ENCODE results near the gene LDAH. TPM values are rescaled to one million over a fixed set of nuclear protein-coding genes. Genes with fewer than 3 reads are reported as not detected.
A peak's percentile ranks its signal among the peaks of the same experiment; 100 is the strongest.

Gene LDAH
- total RNA-seq, 1 experiment from 2014 or later = 15.2 TPM

DNA sequence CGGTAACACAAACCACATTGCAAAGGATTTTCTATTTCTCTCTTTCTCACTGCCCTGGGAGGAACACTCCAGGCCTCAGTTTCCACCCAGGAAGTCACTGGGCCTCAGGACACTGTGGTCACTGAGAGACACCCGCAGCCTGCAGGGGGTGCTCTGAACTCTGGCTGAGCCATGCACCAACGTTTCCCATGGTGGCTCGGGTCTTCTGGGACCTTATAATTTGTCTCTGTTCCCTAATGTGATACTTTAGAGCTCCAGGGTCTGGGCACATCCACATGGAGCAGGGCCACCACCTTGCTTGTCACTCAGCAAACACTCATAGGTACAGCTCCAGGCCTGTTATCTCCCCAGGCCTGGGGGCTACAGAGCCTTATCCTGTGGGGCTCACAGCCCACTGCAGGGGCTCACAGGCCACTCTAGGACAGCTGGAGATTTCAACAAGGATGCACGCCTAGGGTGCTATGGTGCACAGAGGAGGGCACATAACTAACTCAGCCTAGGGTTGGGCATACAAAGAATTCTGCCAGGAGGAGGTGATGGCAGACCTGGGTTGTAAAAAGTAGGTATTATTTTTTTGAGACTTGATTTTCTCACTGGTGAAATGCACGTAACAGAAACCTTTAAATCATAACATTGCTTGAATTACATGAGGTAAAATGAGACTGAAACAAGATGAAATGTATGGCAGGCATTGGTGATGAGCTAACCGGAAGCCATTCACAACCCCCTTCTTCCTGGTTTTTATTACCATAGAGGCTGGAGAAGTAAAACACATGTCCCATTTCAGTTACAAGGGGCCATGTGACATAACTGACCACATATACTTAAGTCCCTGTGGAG is 169.0 kb downstream of the LDAH start:
- no peak overlapping the region for H3K23ac ChIP-seq (ENCODE audit: insufficient read length, low read depth, low read length)
- no peak overlapping the region for H4K8ac ChIP-seq (replicated peaks; ENCODE audit: insufficient read length, low read depth, low read length)
- H3K9ac ChIP-seq (ENCODE audit: extremely low read depth, insufficient read length, low read length) = no peak overlapping the region
- no peak overlapping the region for H4K5ac ChIP-seq (ENCODE audit: insufficient read length, low read depth, low read length)
- H3K27me3 Mint-ChIP-seq (ENCODE audit: low read depth) = peaks cover 46% of the 10 kb centered on the region
- no peak overlapping the region for H3K4me3 Mint-ChIP-seq
- no peaks in the 10 kb centered on the region for H3K9me3 ChIP-seq (ENCODE audit: control insufficient read depth, low read depth, low read length)
- H3K27me3 ChIP-seq (ENCODE audit: insufficient read depth, low read length) = no peaks in the 10 kb centered on the region
- H2AK5ac ChIP-seq (ENCODE audit: insufficient read length, low read length) = no peak overlapping the region
- no peaks in the 10 kb centered on the region for H4K20me1 ChIP-seq (ENCODE audit: control insufficient read depth, insufficient read depth, insufficient read length)
- H3K27ac Mint-ChIP-seq = no peak overlapping the region
- H3K4me1 ChIP-seq (ENCODE audit: insufficient read depth, low read length) = no peaks in the 10 kb centered on the region; the same call in 1 of the 2 replicates
- H3K79me2 ChIP-seq (ENCODE audit: insufficient read depth, low read length) = no peaks in the 10 kb centered on the region
- no peak overlapping the region for H3K56ac ChIP-seq (ENCODE audit: insufficient read length, low read depth, low read length)
- H2BK12ac ChIP-seq (ENCODE audit: insufficient read length, low read depth, low read length) = no peak overlapping the region
- no peak overlapping the region for H3K14ac ChIP-seq (ENCODE audit: insufficient read depth, low read length)
- H3K23me2 ChIP-seq (ENCODE audit: insufficient read length, low read depth, low read length, poor library complexity, severe bottlenecking) = peaks cover 5% of the 10 kb centered on the region
- no peak for DNase-seq
- H2BK120ac ChIP-seq (ENCODE audit: low read depth, low read length, poor library complexity, severe bottlenecking) = no peak overlapping the region
- H3K79me1 ChIP-seq (ENCODE audit: insufficient read depth, low read depth, low read length, poor library complexity, severe bottlenecking) = no peaks in the 10 kb centered on the region
- no peaks in the 10 kb centered on the region; a peak in 1 of 7 replicates for H3K36me3 Mint-ChIP-seq (ENCODE audit: insufficient read depth in 1 of 3, low read depth in 3 of 3)
- no peak overlapping the region for H3K4ac ChIP-seq (ENCODE audit: low read depth, low read length)
- no peak overlapping the region for H2BK20ac ChIP-seq (ENCODE audit: low read depth, low read length, poor library complexity, severe bottlenecking)
- TF ChIP-seq, protein P1, sequence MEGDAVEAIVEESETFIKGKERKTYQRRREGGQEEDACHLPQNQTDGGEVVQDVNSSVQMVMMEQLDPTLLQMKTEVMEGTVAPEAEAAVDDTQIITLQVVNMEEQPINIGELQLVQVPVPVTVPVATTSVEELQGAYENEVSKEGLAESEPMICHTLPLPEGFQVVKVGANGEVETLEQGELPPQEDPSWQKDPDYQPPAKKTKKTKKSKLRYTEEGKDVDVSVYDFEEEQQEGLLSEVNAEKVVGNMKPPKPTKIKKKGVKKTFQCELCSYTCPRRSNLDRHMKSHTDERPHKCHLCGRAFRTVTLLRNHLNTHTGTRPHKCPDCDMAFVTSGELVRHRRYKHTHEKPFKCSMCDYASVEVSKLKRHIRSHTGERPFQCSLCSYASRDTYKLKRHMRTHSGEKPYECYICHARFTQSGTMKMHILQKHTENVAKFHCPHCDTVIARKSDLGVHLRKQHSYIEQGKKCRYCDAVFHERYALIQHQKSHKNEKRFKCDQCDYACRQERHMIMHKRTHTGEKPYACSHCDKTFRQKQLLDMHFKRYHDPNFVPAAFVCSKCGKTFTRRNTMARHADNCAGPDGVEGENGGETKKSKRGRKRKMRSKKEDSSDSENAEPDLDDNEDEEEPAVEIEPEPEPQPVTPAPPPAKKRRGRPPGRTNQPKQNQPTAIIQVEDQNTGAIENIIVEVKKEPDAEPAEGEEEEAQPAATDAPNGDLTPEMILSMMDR (conservative IDR thresholded peaks at IDR 0.05) = peak; percentile 28; the same call in 1 of the 3 replicates
- no peak overlapping the region for H2BK15ac ChIP-seq (ENCODE audit: low read depth, low read length)
- no peak overlapping the region for H3K4me2 ChIP-seq (ENCODE audit: insufficient read depth, insufficient read length, low read length)
- H3T11ph ChIP-seq (ENCODE audit: low read length) = no peak overlapping the region
- no peak overlapping the region for H3K18ac ChIP-seq (ENCODE audit: insufficient read length, low read depth, low read length)
- no peaks in the 10 kb centered on the region for H3K9me3 Mint-ChIP-seq
- no peak overlapping the region for H3K27ac ChIP-seq (ENCODE audit: insufficient read length, low read depth, low read length)
- peaks cover 20 to 29% of the 10 kb centered on the region in 2 experiments for H3K4me1 Mint-ChIP-seq
- no CpG with 5 or more reads among the region's 7 CpGs for WGBS (ENCODE audit: extremely low coverage, insufficient read length, low lambda C conversion rate)
- no peak overlapping the region for H2BK5ac ChIP-seq (ENCODE audit: insufficient read length, low read length)
- no peak overlapping the region for H2AFZ ChIP-seq (ENCODE audit: low read length)
- no peak overlapping the region for H4K91ac ChIP-seq (ENCODE audit: insufficient read length, low read depth, low read length)
